Measurements from ENCODE around the gene SH3TC2.
"Not testable (repeated sequence)": the region's sequence is repeated elsewhere in the genome, so short reads cannot be mapped to it uniquely, and the experiment has no call there.

Gene SH3TC2

DNA sequence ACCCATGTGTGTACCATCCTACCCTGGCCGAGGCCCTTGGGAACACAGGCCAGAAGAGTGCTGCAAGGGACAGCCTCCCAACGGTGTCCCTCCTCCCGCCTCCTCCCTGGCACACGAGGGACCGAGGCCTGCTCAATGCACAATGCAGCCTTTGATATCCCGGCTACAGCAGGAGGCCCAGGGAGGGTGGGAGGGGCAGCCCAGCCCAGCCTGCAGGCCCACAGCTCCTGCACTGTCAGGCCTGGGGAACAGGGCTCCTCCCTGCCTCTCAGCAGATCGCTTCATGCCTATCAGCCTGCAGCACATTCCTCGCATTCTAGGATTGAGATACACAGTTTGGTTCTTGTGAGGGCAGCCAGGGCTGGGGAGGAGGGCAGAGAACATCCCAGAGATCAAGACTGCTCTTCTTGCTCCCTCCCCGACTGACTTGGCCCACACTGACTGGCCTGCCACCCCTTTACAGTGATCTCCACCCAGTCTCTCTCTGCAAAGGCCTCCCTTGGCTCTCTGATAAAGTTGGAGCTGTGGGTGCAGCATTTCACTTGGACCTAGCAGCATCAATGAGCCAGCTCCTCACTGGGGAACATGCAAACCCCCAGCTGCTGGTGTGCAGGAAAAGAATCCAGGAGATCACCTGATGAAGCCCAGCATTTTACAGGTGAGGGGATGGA lies at the start of gene SH3TC2:
Gene SH3TC2 (minus strand): TSS at position 46 of the 671 bp plus-strand sequence. CDS start 40 bp downstream, at position 6.
- peak; percentile 52 to 76 for DNase-seq

GRCh38 chr5:149110406-149110805 lies 47.5 kb upstream of the SH3TC2 start:
- no peak for DNase-seq

DNA sequence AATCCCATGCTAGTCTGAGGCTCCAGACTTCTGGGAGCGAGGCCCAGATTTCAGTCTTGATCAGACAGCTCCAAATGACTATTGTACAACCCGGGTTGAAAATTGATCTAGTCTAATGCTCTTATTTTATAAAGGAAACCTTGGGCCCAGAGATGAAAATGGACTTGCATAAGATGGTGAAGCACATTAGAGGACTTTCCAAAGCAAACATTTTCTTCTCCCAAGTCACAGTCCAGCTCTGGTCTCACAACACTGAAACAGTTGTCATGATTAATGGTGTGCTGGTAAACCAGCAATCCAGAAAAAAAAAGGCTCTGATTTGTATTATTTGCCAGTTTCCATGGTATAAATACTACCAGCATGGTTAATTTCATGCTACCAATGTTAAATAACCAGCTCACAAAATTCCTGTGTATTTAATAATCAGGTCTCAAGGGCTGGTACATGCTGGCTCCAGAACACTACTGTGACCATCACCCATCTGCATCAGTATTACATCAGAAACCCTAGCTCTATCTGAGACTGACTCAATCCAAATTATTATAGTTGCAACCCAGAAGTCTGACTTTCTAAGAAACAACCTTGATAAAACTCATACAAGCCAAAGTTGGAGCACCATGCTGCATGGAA lies 45.9 kb upstream of the SH3TC2 start:
- DNase-seq: no peak

- DNase-seq: no peak
These were observed 37.5 kb upstream of the SH3TC2 start for GRCh38 chr5:149100331-149100730.

DNA sequence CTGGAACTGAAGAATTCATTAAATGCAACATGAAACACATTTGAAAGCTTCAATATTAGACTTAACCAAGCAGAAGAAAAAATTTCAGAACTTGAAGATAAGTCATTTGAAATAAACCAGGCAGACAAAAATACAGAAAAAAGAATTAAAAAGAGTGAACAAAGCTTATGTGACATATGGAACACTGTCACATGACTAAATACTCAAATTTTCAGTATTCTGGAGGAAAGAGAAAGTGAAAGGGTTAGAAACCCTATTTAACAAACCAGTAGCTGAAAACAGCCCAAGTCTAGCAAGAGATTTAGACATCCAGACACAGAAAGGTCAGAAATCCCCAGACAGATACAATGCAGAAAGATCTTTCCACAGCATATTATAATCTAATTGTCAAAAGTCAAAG lies 37.1 kb upstream of the SH3TC2 start:
- no peak for DNase-seq

DNA sequence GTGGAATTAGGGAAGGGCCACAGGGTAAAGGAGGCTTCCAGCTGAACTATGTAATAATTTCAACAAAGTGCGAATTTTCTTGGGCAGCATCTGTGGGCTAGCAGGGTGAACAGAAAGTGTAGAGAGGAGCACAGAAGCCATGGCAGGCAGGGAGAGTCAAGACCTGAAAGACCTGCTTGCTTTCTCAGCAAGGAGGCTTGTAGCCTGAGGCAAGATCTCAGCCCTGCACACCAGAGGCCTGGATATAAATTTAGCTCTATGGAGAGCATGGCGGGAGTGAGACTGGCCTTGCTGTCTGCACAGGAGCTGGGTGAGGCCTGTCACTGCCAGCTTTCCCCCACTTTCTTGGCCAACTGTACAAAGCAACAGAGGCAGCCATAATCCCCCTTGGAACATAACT lies 32.1 kb upstream of the SH3TC2 start:
- no peak for DNase-seq

DNA sequence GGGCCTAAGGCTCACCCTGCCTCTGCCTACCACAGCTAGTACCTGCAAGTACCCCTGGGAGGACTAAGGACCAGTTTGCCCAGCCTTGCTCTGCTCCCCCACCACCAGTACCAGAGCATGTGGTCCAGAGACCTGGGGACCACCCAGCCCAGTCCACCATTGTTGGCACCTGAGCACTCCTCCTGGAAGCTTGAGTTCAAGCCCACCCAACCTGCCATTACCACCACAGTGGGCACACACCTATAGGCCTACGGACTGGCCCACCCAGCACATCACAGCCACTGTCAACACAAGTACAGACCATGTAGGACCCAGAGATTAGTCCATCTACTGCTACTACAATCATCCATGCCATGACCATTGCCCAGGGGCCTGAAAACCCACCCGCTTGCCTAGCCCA lies 30.8 kb upstream of the SH3TC2 start:
- no peak for DNase-seq

DNA sequence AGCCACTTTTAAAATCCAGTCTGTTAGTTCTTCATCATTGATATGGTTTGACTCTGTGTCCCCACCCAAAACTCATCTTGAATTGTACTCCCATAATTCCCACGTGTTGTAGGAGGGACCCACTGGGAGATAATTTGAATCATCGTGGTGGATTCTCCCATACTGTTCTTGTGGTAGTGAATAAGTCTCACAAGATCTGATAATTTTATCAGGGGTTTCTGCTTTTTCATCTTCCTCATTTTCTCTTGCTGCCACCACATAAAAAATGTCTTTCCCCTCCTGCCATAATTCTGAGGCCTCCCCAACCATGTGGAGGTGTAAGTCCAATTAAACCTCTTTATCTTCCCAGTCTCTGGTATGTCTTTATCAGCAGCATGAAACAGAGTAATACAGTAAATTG lies 26.9 kb upstream of the SH3TC2 start:
- no peak for DNase-seq

DNA sequence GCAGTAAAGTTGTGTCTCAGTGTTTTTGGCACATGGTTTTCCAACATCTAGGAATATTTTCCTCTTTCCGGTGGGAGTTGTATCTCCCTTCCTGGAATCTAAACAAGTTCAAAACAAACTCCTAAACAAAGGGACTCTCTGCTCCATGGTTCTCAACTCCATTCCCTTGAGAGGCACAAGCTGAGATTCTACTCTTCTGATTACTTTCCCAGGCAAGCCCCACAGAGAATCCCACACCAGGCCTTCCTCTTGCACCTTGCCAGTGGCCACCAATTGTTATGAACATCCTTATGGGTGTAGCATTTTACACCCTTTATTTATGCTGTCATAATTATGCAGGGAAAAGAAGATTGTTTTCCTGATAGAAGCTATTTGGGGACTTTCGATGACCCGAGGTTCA lies 25.8 kb upstream of the SH3TC2 start:
- no peak for DNase-seq

DNA sequence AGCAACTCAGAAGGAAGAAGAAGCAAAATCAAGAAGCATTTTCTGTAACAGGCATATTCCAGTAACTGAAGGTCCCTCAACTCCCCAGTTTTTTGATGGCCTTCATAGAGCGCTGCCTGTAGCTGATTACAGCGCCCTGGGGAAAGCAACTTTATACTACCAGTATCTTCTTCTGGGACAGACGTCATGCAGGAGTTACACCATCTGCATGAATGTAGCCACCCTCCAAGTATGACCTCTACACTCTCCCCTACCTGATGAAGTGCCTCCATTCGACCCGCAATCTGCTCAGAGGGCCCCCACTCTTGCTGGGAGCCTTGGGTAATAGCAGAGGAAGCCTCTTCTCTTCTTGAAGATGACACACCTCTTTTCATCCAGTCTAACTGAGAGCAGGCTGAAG lies 21.0 kb upstream of the SH3TC2 start:
- DNase-seq: no peak

DNA sequence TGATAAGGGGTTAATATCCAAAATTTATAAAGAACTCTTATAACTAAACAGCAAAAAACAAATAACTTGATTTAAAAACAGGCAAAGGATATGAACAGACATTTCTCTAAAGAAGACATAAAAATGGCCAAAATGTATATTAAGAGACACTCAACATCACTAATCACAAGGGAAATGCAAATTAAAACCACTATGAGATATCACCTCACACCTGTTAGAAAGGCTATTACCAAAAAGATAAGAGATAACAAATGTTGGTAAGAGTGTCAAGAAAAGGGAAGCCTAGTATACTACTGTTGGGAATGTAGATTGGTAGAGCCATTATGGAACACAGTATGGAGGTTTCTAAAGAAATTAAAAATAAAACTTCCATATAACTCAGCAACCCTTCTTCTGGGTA lies 19.4 kb upstream of the SH3TC2 start:
- DNase-seq: no peak

GRCh38 chr5:149080294-149080693 lies 17.4 kb upstream of the SH3TC2 start:
- DNase-seq: no peak

GRCh38 chr5:149079883-149080282 lies 17.0 kb upstream of the SH3TC2 start:
- DNase-seq: no peak

- DNase-seq: not testable (repeated sequence)
These were observed 11.2 kb upstream of the SH3TC2 start for GRCh38 chr5:149074071-149074470.

GRCh38 chr5:149073213-149073612 lies 10.4 kb upstream of the SH3TC2 start:
- no peak for DNase-seq

DNA sequence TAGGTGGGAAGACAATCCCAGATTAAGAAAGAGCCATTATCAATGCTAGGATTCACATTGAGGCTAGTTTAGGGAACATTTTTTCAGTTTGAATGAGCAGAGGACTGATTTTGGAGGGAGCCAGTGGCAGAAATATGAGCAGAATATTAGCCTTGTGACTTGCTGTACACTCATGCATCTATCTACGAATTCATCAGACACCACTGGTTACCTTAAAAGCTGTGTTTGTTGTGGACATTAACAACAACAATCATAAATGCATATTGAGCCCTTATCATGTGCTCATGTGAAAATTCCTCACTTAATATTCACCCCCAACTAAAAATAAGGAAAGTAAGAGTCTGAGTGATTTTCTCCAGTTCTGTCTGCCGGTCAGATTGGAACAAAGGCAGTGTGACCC lies 9.9 kb upstream of the SH3TC2 start:
- DNase-seq: no peak

DNA sequence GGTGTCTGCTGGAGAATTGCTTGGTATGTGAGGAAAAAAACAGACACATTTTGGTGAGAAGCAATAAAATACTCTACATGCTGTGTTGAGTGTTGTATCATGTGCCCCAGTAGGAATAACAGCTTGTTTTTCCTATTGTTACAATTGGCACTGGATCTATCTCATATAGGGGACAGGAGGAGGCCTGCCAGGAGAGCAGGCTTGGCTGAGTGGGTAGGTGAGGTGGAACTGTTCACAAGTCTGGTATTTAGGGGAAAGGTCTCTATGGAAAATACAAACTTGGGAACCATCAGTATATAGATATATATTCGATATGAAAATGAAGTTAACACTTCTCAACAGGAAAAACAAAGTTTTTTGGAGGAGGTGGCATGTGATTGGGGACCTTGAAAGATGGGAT lies 9.5 kb upstream of the SH3TC2 start:
- DNase-seq: no peak

- no peak for DNase-seq
These were observed 8.9 kb upstream of the SH3TC2 start for GRCh38 chr5:149071756-149072155.

GRCh38 chr5:149071216-149071615 lies 8.4 kb upstream of the SH3TC2 start:
- DNase-seq: no peak

- no peak for DNase-seq
These were observed 6.8 kb upstream of the SH3TC2 start for GRCh38 chr5:149069711-149070110.

DNA sequence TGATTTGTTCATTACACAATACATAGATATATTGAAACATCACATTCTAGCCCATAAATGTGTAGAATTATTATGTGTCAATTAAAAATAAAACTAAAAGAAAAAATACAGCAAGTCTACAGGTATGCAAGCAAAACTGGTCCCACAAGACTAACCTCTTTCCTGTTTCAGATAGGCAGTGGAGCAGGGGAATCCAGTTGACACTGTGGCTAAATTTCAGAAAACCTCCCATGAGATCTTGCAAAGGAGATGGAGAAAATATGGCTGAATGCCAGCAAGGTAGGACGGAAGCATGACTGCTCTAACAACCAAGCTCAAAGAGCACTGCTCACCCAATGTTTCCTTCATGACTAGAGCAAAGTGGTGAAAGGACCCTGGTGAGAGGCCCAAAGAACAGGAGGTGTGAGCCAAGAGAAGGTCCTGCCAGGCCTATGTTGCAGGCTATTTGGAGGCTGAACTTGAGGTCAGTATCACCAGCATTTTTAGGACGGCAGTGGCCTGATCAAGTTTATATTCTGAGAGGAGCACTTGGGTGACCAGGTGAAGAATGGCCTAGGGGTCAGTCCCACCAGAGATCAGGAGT lies 1.1 kb upstream of the SH3TC2 start:
- DNase-seq: no peak

- DNase-seq: peak; percentile 84 to 96
These were observed 368 bp downstream of the SH3TC2 start for GRCh38 chr5:149062371-149063016.

DNA sequence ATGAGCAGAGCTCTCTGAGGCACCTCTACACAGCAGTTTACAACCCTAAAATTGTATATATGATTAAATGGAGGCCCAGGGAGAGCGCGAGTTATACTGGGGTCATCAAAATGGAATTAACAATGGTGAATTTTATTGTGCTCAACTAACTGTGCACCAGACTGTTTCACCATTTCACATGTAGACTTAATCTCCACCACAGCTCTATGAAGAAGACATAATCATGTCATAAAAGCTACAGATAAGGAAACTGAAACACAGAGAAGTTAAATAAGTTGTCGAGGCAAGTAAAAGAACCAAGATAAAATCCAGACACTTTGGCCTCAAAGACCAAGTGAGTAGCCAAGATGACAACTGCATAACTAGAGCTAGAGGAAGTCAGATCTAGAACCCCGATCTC lies 1.5 kb downstream of the SH3TC2 start:
- DNase-seq: no peak

DNA sequence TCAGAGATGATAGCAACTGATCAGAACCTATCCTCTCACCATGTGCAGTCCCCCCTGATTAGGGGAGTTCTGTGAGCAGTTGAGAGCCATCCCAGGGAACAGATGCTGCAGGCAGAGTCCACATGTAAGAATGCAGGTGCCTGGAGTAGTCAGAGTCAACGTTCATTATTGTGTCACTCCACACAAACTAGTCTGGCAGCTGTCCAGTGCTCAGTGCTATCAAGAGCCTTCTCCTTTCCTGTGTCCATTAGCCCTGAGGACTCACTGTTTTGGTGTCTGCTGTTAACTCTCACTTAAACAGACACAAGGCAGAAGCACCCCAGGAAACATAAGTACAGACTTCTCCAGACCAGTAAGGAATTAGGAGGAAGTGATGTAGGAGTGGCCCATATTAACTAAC lies 2.5 kb downstream of the SH3TC2 start:
- peak in 1 of 2 experiments; percentile 65 for DNase-seq
